GM10248 (cell line): Measurements from ENCODE around the gene SERPINB12.

Experiments
- CTCF ChIA-PET: fragments of 300-600 bp; sonication (Branson Sonifier 250); formaldehyde crosslinking; extraction: SDS; loops from one replicate; lab custom pipeline; 2021; ENCODE audit warnings: antibody characterized with exemption; lab: Yijun Ruan, JAX
- POLR2A ChIA-PET: fragments of 350-650 bp; sonication (Branson Sonifier 250); formaldehyde crosslinking; extraction: SDS; loops from one replicate; lab custom pipeline; 2020; ENCODE audit warnings: antibody characterized with exemption; lab: Yijun Ruan, JAX
- DNase-seq: peaks from one replicate; pipeline ENCODE4 v3.0.0; 2012; ENCODE audit errors: extremely low spot score
- CTCF ChIP-seq: IDR thresholded peaks from 2 replicates; pipeline ENCODE4 v1.5.1; 2012; ENCODE audit warnings: mild to moderate bottlenecking, low read depth; ENCODE audit errors: extremely low read depth, missing control alignments, control extremely low read depth

The SERPINB12 gene, protein sequence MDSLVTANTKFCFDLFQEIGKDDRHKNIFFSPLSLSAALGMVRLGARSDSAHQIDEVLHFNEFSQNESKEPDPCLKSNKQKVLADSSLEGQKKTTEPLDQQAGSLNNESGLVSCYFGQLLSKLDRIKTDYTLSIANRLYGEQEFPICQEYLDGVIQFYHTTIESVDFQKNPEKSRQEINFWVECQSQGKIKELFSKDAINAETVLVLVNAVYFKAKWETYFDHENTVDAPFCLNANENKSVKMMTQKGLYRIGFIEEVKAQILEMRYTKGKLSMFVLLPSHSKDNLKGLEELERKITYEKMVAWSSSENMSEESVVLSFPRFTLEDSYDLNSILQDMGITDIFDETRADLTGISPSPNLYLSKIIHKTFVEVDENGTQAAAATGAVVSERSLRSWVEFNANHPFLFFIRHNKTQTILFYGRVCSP

GRCh38 chr18:63542069-63542468 is at the start of gene SERPINB12:
TSS of gene SERPINB12 (plus strand) at chr18:63542369. CDS start at chr18:63556160, 13,791 bp downstream.
- TF ChIP-seq CTCF = no peak
- ChIA-PET CTCF (interaction anchor here (1.0 to 2.3 kb wide), 6 partner anchors 13 to 302 kb away, joined by 3 to 5 read pairs (median 3); no protein-coding TSS in a partner anchor), POLR2A (no interaction called here)
- DNase-seq = no peak

GRCh38 chr18:63492851-63493250 is 49.3 kb upstream of the SERPINB12 start:
- DNase-seq = no peak
- POLR2A ChIA-PET = no interaction called here
- CTCF ChIA-PET = interaction anchor here (1.1 to 2.7 kb wide), 3 partner anchors 19 to 85 kb away, joined by 3 to 16 read pairs (median 3); no protein-coding TSS in a partner anchor
- no peak for TF ChIP-seq CTCF

DNA sequence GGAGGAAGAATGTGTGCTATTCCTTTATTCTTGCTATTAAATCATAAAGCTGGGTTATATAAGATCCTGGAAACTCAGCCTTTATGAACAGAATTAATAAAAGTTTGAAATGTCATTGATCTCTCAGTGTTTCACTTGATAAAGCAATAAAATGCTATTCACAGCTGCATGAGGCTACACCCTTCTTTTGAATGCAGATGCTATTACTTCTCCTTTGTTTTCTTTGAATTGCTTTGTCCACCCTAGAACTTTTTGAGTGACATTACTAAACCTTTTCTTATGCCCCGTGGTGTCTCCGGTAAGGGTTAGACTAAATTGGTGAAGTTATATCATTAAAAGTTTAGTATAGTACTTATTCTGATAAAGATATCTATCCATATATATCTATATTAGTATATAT is 46.5 kb upstream of the SERPINB12 start:
- no peak for TF ChIP-seq CTCF
- ChIA-PET POLR2A (no interaction called here), CTCF (interaction anchor here (1.5 to 5.6 kb wide), 3 partner anchors 16 to 328 kb away, joined by 3 to 23 read pairs (median 10); no protein-coding TSS in a partner anchor)
- DNase-seq = no peak

DNA sequence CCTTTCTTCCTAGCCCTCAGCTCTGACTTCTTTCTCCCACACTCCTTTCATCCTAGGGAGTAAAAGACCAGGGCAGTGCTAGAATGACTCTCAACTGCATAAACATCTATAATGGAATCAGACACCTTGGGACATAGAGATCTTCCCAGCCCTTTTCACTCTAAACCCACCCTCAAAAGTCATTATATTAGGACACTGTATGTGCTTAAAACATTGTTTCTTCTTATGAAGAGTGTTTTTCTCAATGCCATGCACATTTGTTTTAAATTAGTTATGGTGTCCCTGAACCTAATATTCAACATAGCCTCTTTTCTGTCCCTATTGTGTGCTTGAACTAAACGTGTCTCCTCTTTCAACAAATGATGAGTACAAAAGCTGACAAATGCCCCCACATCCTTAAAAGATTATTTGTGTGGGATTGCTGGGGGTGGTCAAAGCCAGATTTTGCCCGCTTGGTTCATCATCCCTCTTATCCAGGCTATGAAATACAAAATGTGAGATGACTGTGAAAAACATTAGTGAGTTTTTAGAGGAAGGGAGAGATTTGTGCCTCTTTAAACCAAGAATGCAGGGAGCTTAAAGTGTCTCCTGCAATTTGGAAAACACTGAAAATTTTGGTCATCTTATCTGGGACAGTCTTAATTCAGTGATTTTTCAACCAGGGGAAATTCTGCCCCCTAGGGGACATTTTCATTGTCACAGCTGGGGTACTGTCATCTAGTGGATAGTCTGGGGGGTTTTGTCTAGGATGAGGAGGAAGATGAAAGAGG is 36.4 kb upstream of the SERPINB12 start:
- ChIA-PET CTCF (interaction anchor here (1.0 to 3.1 kb wide), 13 partner anchors 9 to 340 kb away, joined by 3 to 29 read pairs (median 4); no protein-coding TSS in a partner anchor), POLR2A (no interaction called here)
- DNase-seq = peak; percentile 49
- TF ChIP-seq CTCF = peak; percentile 43

- no peak for DNase-seq
- ChIA-PET CTCF (interaction anchor here (1.0 to 3.1 kb wide), 12 partner anchors 9 to 340 kb away, joined by 3 to 29 read pairs (median 4); no protein-coding TSS in a partner anchor), POLR2A (no interaction called here)
- no peak for TF ChIP-seq CTCF
Observed at GRCh38 chr18:63506336-63506646, 35.9 kb upstream of the SERPINB12 start.

DNA sequence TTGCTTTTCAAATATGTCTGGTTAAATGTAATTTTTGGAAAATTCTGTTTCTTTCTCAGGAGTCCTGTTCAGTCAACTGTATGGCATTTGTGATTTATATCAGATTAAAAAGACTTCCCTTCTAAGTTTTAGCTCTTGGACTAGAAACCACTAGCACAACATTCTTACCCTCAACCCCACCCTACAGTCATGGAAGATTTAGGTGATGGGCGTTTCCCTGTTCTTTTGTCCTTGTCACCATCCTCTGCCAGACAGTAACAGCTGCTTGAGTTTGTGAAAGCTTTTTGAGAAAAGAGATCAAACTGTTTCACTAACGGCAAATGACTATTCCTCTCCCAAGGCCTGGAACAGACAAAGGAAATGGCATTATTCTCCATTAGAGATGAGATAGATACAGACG is 33.6 kb upstream of the SERPINB12 start:
- CTCF ChIA-PET = interaction anchor here (1.0 to 3.1 kb wide), 3 partner anchors 10 to 17 kb away, joined by 3 to 29 read pairs (median 4); no protein-coding TSS in a partner anchor
- TF ChIP-seq CTCF = no peak
- no peak for DNase-seq
- POLR2A ChIA-PET = no interaction called here
